Suppressor macrophage treated with lipopolysaccharide for 4 hours (primary cell): ENCODE results near the gene SND1.
"Not testable (repeated sequence)": the region's sequence is repeated elsewhere in the genome, so short reads cannot be mapped to it uniquely, and the experiment has no call there.

Experiments used
- DNase-seq: peaks from one replicate; pipeline ENCODE4 v3.0.0-alpha.2; 2020

The SND1 gene

GRCh38 chr7:128082431-128082830 lies 430.4 kb downstream of the SND1 start:
- DNase-seq = no peak

- no peak for DNase-seq
Observed at GRCh38 chr7:128084896-128085608, 433.1 kb downstream of the SND1 start.

GRCh38 chr7:128090492-128090891 lies 438.5 kb downstream of the SND1 start:
- DNase-seq = no peak

GRCh38 chr7:128091106-128091505 lies 439.1 kb downstream of the SND1 start:
- DNase-seq = no peak

GRCh38 chr7:128092221-128092620 lies 440.2 kb downstream of the SND1 start:
- no peak for DNase-seq

- no peak for DNase-seq
Observed at GRCh38 chr7:128093614-128094570, 441.9 kb downstream of the SND1 start.

- DNase-seq = no peak
Observed at GRCh38 chr7:128094686-128095085, 442.7 kb downstream of the SND1 start.

- no peak for DNase-seq
Observed at GRCh38 chr7:128097211-128097731, 445.3 kb downstream of the SND1 start.

GRCh38 chr7:128098629-128099028 lies 446.6 kb downstream of the SND1 start:
- no peak for DNase-seq

- no peak for DNase-seq
Observed at GRCh38 chr7:128099204-128099671, 447.2 kb downstream of the SND1 start.

- no peak for DNase-seq
Observed at GRCh38 chr7:128100225-128100948, 448.4 kb downstream of the SND1 start.

- no peak for DNase-seq
Observed at GRCh38 chr7:128100949-128101713, 449.1 kb downstream of the SND1 start.

- DNase-seq = no peak
Observed at GRCh38 chr7:128102490-128103291, 450.7 kb downstream of the SND1 start.

GRCh38 chr7:128103498-128104107 lies 451.6 kb downstream of the SND1 start:
- no peak for DNase-seq

- DNase-seq = no peak
Observed at GRCh38 chr7:128104108-128104742, 452.2 kb downstream of the SND1 start.

- DNase-seq = no peak
Observed at GRCh38 chr7:128105228-128106022, 453.4 kb downstream of the SND1 start.

- DNase-seq = no peak
Observed at GRCh38 chr7:128106821-128107220, 454.8 kb downstream of the SND1 start.

- DNase-seq = not testable (repeated sequence)
Observed at GRCh38 chr7:128107516-128107915, 455.5 kb downstream of the SND1 start.

GRCh38 chr7:128108129-128108528 lies 456.1 kb downstream of the SND1 start:
- DNase-seq = no peak
